GM23338 (cell line): Measurements from ENCODE around the gene EIF1AX.
"Not testable (repeated sequence)": the region's sequence is repeated elsewhere in the genome, so short reads cannot be mapped to it uniquely, and the experiment has no call there.

Experiments
- JUNB ChIP-seq: IDR thresholded peaks from one replicate; pipeline ENCODE4 v1.6.1; 2016; ENCODE audit warnings: antibody characterized with exemption; ENCODE audit not compliant: unreplicated experiment
- ZNF331 ChIP-seq: fragments of 250-450 bp; sonication (Bioruptor Pico); IDR thresholded peaks from 2 replicates; pipeline ENCODE4 v1.5.0; 2020; ENCODE audit warnings: low read depth, mild to moderate bottlenecking, moderate library complexity
- TF ChIP-seq, protein P1 (sequence below): IDR thresholded peaks from 2 replicates; pipeline ENCODE4 v1.6.1; 2016; ENCODE audit warnings: antibody characterized with exemption
- TF ChIP-seq, protein P2 (sequence below), 2 experiments: fragments of 200-600 bp in 1 of 2; sonication (generic) in 1 of 2; conservative IDR thresholded peaks; 2 replicates each; pipeline versions ENCODE4 v1.5.1 to v1.6.1; 2016 to 2017; ENCODE audit warnings: antibody characterized with exemption in 2 of 2, low read depth in 2 of 2, mild to moderate bottlenecking in 2 of 2, moderate library complexity in 1 of 2
- TF ChIP-seq, protein P3 (sequence below): IDR thresholded peaks from one replicate; pipeline ENCODE4 v1.6.1; 2018; ENCODE audit warnings: antibody characterized with exemption; ENCODE audit not compliant: unreplicated experiment

DNA sequence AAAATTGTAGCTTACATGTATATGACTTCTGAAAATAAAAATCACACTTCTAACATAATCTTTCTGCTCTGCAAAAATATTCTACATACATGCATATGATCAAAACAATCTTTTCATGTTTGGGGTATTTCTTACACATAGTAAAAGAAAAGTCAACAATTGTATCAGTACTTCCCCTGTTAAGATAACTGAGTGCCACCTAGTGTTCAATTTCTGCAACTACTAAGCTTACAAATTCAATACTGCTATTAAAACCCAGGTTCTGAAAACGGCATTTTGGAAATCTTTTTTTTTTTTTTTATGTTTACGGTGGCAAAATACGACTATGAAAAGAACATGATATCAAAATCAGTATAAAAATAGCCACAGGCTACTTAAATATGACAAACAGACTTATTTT, 14.2 kb downstream of the EIF1AX start:
- TF ChIP-seq, protein P1, sequence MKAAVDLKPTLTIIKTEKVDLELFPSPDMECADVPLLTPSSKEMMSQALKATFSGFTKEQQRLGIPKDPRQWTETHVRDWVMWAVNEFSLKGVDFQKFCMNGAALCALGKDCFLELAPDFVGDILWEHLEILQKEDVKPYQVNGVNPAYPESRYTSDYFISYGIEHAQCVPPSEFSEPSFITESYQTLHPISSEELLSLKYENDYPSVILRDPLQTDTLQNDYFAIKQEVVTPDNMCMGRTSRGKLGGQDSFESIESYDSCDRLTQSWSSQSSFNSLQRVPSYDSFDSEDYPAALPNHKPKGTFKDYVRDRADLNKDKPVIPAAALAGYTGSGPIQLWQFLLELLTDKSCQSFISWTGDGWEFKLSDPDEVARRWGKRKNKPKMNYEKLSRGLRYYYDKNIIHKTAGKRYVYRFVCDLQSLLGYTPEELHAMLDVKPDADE = not testable (repeated sequence)
- TF ChIP-seq, protein P2, sequence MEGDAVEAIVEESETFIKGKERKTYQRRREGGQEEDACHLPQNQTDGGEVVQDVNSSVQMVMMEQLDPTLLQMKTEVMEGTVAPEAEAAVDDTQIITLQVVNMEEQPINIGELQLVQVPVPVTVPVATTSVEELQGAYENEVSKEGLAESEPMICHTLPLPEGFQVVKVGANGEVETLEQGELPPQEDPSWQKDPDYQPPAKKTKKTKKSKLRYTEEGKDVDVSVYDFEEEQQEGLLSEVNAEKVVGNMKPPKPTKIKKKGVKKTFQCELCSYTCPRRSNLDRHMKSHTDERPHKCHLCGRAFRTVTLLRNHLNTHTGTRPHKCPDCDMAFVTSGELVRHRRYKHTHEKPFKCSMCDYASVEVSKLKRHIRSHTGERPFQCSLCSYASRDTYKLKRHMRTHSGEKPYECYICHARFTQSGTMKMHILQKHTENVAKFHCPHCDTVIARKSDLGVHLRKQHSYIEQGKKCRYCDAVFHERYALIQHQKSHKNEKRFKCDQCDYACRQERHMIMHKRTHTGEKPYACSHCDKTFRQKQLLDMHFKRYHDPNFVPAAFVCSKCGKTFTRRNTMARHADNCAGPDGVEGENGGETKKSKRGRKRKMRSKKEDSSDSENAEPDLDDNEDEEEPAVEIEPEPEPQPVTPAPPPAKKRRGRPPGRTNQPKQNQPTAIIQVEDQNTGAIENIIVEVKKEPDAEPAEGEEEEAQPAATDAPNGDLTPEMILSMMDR (conservative IDR thresholded peaks at IDR 0.05; ENCODE audit: low read depth in 2 of 2) = not testable (repeated sequence)
- TF ChIP-seq, protein P3, sequence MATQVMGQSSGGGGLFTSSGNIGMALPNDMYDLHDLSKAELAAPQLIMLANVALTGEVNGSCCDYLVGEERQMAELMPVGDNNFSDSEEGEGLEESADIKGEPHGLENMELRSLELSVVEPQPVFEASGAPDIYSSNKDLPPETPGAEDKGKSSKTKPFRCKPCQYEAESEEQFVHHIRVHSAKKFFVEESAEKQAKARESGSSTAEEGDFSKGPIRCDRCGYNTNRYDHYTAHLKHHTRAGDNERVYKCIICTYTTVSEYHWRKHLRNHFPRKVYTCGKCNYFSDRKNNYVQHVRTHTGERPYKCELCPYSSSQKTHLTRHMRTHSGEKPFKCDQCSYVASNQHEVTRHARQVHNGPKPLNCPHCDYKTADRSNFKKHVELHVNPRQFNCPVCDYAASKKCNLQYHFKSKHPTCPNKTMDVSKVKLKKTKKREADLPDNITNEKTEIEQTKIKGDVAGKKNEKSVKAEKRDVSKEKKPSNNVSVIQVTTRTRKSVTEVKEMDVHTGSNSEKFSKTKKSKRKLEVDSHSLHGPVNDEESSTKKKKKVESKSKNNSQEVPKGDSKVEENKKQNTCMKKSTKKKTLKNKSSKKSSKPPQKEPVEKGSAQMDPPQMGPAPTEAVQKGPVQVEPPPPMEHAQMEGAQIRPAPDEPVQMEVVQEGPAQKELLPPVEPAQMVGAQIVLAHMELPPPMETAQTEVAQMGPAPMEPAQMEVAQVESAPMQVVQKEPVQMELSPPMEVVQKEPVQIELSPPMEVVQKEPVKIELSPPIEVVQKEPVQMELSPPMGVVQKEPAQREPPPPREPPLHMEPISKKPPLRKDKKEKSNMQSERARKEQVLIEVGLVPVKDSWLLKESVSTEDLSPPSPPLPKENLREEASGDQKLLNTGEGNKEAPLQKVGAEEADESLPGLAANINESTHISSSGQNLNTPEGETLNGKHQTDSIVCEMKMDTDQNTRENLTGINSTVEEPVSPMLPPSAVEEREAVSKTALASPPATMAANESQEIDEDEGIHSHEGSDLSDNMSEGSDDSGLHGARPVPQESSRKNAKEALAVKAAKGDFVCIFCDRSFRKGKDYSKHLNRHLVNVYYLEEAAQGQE = not testable (repeated sequence)
- not testable (repeated sequence) for TF ChIP-seq JUNB; ZNF331 (CRISPR knock-in tag)
